ENCODE results near the gene RAB36.

- no peak for TF ChIP-seq CTCF (IDR thresholded peaks at IDR 0.05)
- TF ChIP-seq POLR2A (IDR thresholded peaks at IDR 0.05): no peak
Observed at GRCh38 chr22:23212061-23213021, 67.1 kb downstream of the RAB36 start.
